ENCODE measurements around the gene UBE2G1. TPM values are rescaled to one million over a fixed set of nuclear protein-coding genes. Genes with fewer than 3 reads are reported as not detected.

The UBE2G1 gene
- total RNA-seq, 1 donor from 2014 or later, result 88.5 TPM

GRCh38 chr17:4305224-4305623, 61.3 kb downstream of the UBE2G1 start:
- no peaks in the 10 kb centered on the region for H3K27me3 ChIP-seq
- no peak overlapping the region for H3K4me3 Mint-ChIP-seq
- no peak overlapping the region for H2AFZ ChIP-seq (replicated peaks)
- no peak for DNase-seq (ENCODE audit: low spot score)
- no peaks in the 10 kb centered on the region for H3K36me3 ChIP-seq
- peaks cover 22% of the 10 kb centered on the region for H3K36me3 Mint-ChIP-seq
- peaks cover 22% of the 10 kb centered on the region for H3F3A ChIP-seq (ENCODE audit: low read depth)
- H3K27ac ChIP-seq, result peak overlapping the region; percentile 31
- H3K27ac Mint-ChIP-seq, result no peak overlapping the region
- peaks cover 9% of the 10 kb centered on the region for H3K4me1 Mint-ChIP-seq
- no peak overlapping the region for H3K9ac ChIP-seq
- H3K79me2 ChIP-seq (ENCODE audit: low read depth), result peaks cover 69% of the 10 kb centered on the region
- no peak for TF ChIP-seq CTCF (IDR thresholded peaks at IDR 0.05)
- TF ChIP-seq EZH2 (IDR thresholded peaks at IDR 0.05), result no peak
- no peak for TF ChIP-seq EZH2phosphoT487 (IDR thresholded peaks at IDR 0.05)
- H3K9me3 Mint-ChIP-seq, result peaks cover 2% of the 10 kb centered on the region
- no peaks in the 10 kb centered on the region for H3K27me3 Mint-ChIP-seq (ENCODE audit: insufficient read depth, low read depth)
- H4K20me1 ChIP-seq (ENCODE audit: low read depth), result peaks cover 20% of the 10 kb centered on the region
- H3K4me1 ChIP-seq, result no peaks in the 10 kb centered on the region
- no peak overlapping the region for H3K4me3 ChIP-seq
- H3K4me2 ChIP-seq, result no peak overlapping the region
- peaks cover 3% of the 10 kb centered on the region for H3K9me3 ChIP-seq (ENCODE audit: low read depth)

- H3K27ac ChIP-seq, result no peak overlapping the region
- H3K36me3 ChIP-seq, result no peaks in the 10 kb centered on the region
- DNase-seq (ENCODE audit: low spot score), result peak; percentile 69
- no peaks in the 10 kb centered on the region for H3K27me3 ChIP-seq
- peaks cover 69% of the 10 kb centered on the region for H3K79me2 ChIP-seq (ENCODE audit: low read depth)
- TF ChIP-seq CTCF (IDR thresholded peaks at IDR 0.05) (peak; percentile 74), EZH2 (IDR thresholded peaks at IDR 0.05) (no peak)
- no peak overlapping the region for H3K4me2 ChIP-seq
- no peaks in the 10 kb centered on the region for H3K4me1 ChIP-seq
- H3F3A ChIP-seq (ENCODE audit: low read depth), result peaks cover 18% of the 10 kb centered on the region
- peaks cover 20% of the 10 kb centered on the region for H4K20me1 ChIP-seq (ENCODE audit: low read depth)
- no peak overlapping the region for H3K27ac Mint-ChIP-seq
- H3K4me1 Mint-ChIP-seq, result peaks cover 2% of the 10 kb centered on the region
- no peaks in the 10 kb centered on the region for H3K9me3 ChIP-seq (ENCODE audit: low read depth)
- H3K4me3 Mint-ChIP-seq, result no peak overlapping the region
- peaks cover 18% of the 10 kb centered on the region for H3K36me3 Mint-ChIP-seq
- no peaks in the 10 kb centered on the region for H3K9me3 Mint-ChIP-seq
- no peak overlapping the region for H3K9ac ChIP-seq
- H3K4me3 ChIP-seq, result no peak overlapping the region
- H2AFZ ChIP-seq (replicated peaks), result no peak overlapping the region
- peaks cover 2% of the 10 kb centered on the region for H3K27me3 Mint-ChIP-seq (ENCODE audit: insufficient read depth, low read depth)
These were observed 62.0 kb downstream of the UBE2G1 start for GRCh38 chr17:4304417-4305027.

GRCh38 chr17:4301066-4301465, 65.4 kb downstream of the UBE2G1 start:
- Mint-ChIP-seq H3K36me3 (peaks cover 15% of the 10 kb centered on the region), H3K9me3 (no peaks in the 10 kb centered on the region), H3K4me3 (no peak overlapping the region), H3K27me3 (ENCODE audit: insufficient read depth, low read depth) (peaks cover 2% of the 10 kb centered on the region), H3K4me1 (no peaks in the 10 kb centered on the region), H3K27ac (no peak overlapping the region)
- H3K27me3 ChIP-seq, result no peaks in the 10 kb centered on the region
- H3K79me2 ChIP-seq (ENCODE audit: low read depth), result peaks cover 75% of the 10 kb centered on the region
- H3K4me2 ChIP-seq, result no peak overlapping the region
- H4K20me1 ChIP-seq (ENCODE audit: low read depth), result peaks cover 15% of the 10 kb centered on the region
- H3K4me3 ChIP-seq, result no peak overlapping the region
- no peak overlapping the region for H3K9ac ChIP-seq
- H3K27ac ChIP-seq, result no peak overlapping the region
- H3K9me3 ChIP-seq (ENCODE audit: low read depth), result no peaks in the 10 kb centered on the region
- no peaks in the 10 kb centered on the region for H3K36me3 ChIP-seq
- no peak for TF ChIP-seq EZH2 (IDR thresholded peaks at IDR 0.05)
- TF ChIP-seq CTCF (IDR thresholded peaks at IDR 0.05), result no peak
- TF ChIP-seq EZH2phosphoT487 (IDR thresholded peaks at IDR 0.05), result no peak
- H2AFZ ChIP-seq (replicated peaks), result no peak overlapping the region
- peaks cover 13% of the 10 kb centered on the region for H3F3A ChIP-seq (ENCODE audit: low read depth)
- DNase-seq (ENCODE audit: low spot score), result no peak
- no peaks in the 10 kb centered on the region for H3K4me1 ChIP-seq

Data from neural progenitor cell (in vitro differentiated cells).